ENCODE measurements around the gene MAN1A2.

DNA sequence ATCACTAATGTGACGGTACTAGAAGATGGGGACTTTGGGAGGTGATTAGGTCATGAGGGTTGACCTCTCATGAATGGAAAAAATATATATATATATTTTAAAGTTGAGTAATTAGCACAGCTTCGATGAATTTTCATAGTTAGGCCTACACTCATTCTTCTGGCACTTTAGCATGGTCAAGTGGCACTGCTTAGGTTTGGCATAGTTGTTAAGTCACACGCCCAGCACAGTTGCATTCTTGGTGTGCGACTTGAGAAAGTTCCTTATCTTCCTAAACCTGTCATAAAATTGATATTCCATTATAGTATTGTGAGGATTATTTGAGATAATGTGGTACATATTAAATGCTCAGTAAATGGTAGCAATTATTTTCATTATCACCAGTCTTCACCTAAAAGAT, 47.7 kb downstream of the MAN1A2 start:
- TF ChIP-seq, protein P1, sequence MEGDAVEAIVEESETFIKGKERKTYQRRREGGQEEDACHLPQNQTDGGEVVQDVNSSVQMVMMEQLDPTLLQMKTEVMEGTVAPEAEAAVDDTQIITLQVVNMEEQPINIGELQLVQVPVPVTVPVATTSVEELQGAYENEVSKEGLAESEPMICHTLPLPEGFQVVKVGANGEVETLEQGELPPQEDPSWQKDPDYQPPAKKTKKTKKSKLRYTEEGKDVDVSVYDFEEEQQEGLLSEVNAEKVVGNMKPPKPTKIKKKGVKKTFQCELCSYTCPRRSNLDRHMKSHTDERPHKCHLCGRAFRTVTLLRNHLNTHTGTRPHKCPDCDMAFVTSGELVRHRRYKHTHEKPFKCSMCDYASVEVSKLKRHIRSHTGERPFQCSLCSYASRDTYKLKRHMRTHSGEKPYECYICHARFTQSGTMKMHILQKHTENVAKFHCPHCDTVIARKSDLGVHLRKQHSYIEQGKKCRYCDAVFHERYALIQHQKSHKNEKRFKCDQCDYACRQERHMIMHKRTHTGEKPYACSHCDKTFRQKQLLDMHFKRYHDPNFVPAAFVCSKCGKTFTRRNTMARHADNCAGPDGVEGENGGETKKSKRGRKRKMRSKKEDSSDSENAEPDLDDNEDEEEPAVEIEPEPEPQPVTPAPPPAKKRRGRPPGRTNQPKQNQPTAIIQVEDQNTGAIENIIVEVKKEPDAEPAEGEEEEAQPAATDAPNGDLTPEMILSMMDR (IDR thresholded peaks at IDR 0.05), result no peak
- no peak for TF ChIP-seq POLR2A (IDR thresholded peaks at IDR 0.05)
